HG03135 (cell line): ENCODE measurements around the gene DNAJB4.
"Not testable (repeated sequence)": the region's sequence is repeated elsewhere in the genome, so short reads cannot be mapped to it uniquely, and the experiment has no call there.

ENCODE experiments used
- ATAC-seq: cut with Tn5 transposase; IDR thresholded peaks from one replicate; pipeline ENCODE4 v1.9.1; 2021; ENCODE audit warnings: mild to moderate bottlenecking, moderate library complexity; ENCODE audit not compliant: unreplicated experiment

Gene DNAJB4

DNA sequence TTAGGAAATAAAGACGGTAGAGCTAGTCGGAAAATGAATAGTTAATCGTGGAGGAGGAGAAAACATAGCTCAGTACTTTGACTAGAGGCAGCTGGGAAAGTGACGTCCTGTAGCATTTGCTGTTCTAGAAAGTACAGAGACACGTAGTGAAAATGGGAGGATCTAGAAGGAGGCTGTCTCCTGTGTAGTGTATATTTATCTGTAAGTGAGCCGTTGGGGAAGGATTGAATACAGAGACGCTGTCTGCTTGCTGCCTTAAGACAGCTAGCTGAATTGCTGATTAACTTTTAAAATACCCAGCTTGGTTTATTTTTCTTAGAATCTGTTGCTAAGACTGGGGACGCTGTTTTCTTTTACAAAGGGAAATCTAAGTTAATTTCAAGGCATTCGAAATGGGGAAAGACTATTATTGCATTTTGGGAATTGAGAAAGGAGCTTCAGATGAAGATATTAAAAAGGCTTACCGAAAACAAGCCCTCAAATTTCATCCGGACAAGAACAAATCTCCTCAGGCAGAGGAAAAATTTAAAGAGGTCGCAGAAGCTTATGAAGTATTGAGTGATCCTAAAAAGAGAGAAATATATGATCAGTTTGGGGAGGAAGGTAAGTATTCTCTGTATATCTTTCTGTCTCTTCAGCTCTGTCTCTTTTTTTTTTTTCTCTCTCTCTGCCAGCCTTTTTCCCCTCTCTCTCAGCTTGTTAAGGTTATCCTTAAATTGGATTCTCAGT, at the start of gene DNAJB4:
TSS of gene DNAJB4 (plus strand) at position 221 of the 729 bp plus-strand sequence. CDS start at position 393, 172 bp downstream.
- peak; percentile 98 for ATAC-seq

DNA sequence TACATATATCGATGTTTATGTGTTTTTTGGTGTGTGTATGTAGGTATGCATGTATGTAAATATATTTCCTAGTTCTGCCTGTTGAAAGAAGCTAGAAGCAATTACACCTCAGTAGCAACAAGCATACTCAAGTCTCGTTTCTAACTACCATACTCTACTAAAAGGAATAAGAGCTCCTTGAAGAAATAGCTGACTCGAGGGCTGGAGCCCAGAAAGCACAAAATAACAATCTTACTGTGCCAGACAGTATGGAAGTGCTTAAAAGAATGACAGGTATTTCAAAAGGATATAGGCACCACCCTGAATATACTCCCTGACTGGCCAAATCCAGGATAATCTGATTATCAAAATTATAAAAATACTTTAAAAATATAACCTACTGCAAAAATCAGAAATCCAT, 49.0 kb upstream of the DNAJB4 start:
- ATAC-seq = no peak

- no peak for ATAC-seq
These were observed 48.3 kb upstream of the DNAJB4 start for GRCh38 chr1:77956464-77956863.

DNA sequence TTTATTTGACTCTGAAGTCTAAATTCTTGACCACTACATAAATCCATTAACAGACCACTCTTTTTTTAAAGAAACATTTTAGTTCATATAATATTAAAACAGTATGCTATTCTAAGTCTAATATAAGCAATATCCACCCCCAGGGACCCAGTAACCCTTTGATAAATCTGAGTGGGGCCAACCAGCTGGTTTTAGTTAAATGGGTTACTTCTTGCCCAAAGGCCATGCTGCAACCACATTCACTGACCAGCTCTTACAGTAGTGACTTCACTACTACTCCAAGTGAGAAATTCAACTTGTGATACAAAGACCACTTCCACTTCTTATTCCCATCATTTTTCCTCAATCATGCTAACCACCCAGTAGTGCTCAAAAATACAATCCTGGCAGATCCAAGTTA, 46.3 kb upstream of the DNAJB4 start:
- no peak for ATAC-seq

DNA sequence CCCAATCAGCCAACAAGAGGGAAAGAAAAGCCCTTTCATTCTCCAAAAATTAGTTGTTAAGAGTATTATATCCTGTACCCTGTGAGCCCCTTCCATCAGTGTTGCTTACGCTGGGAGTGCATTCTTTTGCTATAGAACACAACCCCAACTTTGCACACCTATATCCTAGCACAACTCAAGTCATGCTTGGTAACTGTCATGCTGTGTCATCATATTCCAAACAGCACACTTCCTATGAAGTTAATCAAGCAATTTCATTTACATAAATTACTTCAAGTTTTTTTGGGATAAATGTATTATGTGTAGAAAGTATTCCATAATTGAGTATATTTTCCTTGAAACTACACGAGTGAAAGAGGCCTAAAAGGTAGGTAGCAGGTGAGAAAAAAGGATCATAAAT, 45.9 kb upstream of the DNAJB4 start:
- ATAC-seq = no peak

- no peak for ATAC-seq
These were observed 43.3 kb upstream of the DNAJB4 start for GRCh38 chr1:77961392-77961791.

DNA sequence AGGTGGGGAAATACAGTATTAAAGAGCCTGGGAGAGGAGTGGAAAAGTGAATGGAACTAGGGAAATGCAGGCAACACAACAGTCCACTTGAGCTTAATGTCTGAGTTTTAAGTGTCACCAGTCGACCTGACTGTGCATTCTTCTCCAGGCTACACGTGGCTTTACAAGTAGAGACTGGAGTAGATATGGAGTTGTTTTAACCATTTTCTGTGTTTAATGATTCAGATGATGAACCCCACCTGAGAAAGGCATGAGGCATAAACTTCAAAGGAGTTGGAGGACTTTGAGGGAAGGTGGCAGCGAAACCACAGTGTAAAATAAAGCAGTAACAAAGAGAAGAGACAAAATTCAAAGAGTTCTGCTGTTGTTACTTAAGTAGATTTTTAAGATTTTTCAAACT, 38.4 kb upstream of the DNAJB4 start:
- ATAC-seq = no peak

GRCh38 chr1:77970192-77970591, 34.5 kb upstream of the DNAJB4 start:
- no peak for ATAC-seq

DNA sequence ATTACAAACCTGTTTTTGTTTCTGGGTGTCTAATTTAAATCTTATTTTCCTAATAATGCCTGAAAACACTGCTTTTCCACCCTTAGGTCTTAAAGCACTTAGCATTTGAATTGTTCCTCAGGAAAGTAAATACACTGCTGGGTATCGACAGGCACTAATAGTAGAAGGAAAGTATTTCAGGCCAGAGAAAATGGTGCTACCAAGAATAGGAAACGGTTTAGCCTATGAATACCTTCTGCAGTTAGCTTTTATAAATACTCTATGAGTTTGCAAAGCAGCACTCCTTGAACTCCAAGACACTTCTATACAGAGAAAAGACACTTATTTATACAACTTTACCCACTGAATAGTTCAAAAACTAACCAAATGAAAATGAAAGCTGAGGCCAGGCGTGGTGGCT, 32.7 kb upstream of the DNAJB4 start:
- ATAC-seq = no peak

GRCh38 chr1:77975386-77975785, 29.4 kb upstream of the DNAJB4 start:
- no peak for ATAC-seq

DNA sequence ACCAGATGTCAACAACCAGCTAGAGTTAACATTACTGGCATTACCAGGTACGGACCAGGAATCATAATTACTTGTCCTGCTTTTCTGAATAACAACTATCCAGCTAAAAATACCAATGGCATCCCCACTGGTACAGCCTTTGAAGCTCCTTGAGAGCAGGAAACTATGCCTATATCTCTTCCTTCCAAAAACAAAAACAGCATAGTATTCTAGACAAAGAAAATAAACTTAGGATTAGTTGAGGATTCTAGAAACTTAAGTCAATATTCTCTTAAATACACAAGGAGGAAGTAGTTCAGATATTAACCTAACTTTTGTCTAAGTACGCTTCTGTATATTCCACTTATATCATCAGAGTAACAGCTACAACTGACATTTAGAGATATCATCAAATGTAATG, 28.8 kb upstream of the DNAJB4 start:
- ATAC-seq = no peak

DNA sequence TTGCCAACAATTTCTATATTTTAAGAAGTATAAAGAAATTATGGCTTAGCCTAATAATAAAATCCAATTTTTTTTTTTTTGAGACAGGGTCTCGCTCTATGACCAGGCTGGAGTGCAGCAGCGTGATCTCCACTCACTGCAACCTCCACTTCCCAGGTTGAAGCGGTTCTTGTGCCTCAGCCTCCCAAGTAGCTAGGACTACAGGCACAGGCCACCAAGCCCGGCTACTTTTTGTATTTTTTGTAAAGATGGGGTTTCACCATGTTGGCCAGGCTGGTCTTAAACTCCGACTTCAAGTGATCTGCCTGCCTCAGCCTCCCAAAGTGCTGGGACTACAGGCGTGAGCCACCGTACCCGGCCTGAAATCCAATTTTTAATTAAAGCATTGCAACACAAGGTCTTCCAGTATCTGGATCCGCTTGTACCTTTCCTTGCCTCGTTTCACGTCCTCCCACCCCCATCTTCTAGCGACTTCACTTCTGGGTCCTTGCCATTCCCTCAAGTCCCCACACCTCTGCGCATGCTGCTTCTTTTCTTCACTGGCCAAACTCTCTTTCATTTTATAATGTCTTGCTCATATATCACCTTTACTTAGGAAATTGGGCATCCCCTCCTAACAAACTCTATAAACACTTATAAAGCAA, 28.2 kb upstream of the DNAJB4 start:
- no peak for ATAC-seq

DNA sequence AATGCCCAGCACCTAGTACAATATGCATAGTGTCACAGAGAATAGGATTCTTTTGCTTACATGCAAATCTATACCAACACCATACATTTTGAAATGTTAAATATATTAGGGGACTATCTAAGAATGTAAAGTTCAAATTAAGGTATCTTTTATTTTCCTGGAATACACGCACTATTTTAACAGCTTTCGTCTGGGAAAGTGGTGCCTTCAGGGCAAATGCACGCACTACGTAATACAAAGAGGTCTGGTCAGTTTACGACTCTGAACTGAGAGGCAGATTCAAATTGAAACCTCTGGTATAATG, 26.8 kb upstream of the DNAJB4 start:
- ATAC-seq = no peak

DNA sequence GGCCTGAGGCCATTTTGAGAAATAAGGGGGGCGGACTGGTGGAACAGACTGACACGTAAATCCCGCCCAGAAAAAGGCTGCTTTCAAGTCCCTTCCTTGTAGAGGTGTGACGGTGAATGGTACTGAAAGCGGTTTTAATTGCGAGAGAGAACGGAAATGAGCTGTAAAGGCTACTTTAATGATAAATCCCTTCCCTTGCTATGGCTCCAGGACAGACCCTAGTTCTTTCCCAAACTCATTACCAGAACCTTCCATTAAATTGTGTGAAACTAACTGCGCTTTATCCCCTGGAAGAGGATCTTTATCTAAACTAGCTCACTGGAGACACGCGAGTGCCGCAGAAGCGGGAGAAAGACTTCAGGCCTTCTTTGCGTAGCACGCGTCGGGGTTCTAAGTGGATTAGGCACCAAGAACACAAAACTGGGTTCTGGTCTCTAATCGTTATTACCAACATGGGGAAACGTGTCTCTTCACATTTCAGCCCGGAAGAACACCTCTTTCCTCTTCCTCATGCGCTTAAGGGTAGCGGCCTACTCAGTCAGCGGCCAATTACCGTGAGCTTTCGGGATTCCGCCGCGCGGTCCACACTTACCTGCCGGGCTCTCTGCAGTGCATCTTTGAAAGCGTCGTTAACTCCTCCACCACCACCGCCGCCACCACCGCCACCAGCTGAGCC, 26.3 kb upstream of the DNAJB4 start:
- peak; percentile 74 for ATAC-seq

DNA sequence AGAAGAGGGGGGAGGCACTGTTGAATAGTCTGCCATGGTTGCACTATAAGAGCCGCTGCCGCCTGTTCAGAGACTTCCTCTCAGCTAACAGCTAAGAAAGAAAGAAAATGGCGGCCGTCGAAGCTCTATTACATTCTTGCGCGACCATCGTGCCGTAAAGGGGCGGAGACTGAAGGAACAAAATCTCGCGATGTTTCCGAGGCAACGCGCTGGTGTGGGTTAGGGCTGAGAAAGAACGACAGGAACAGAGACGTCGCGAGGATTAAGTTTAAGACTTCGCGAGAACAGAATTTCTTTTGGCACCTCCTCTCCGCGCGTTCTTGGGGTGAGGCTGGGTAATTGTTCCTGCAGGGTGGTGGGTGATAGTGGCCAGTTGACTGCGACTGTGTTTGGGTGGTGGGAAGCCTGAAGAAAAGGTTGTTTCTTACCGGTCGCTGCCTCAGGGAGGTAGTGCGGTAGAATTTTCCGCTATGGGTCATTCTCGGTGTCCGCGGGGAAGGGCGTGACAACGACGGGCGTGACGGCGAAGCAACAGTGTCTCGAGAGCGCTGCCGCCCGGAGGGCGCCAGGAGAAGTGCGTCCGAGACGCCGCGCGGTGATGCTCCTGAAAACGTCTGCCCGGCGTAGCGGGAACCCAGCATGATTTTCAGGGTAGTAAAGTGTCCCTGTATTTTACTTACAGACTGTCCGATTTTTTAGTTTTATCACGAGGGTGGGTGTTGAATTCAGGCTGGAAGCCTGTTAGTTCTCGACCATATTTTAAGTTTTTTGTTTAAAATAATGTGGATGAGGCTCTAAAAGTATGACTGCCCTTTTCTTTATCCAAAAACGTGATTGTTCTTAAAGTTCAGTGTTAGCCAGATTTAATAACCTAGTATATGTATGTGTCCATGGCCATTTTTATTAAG, 25.5 kb upstream of the DNAJB4 start, which contains the start of gene FUBP1:
TSS of gene FUBP1 (minus strand) at position 104 of the 908 bp plus-strand sequence. CDS start at position 36, 68 bp downstream.
- peak; percentile 78 for ATAC-seq

GRCh38 chr1:77983352-77983996, 21.3 kb upstream of the DNAJB4 start:
- not testable (repeated sequence) for ATAC-seq

GRCh38 chr1:77983997-77984355, 20.8 kb upstream of the DNAJB4 start:
- ATAC-seq = no peak

- ATAC-seq = no peak
These were observed 20.1 kb upstream of the DNAJB4 start for GRCh38 chr1:77984629-77985028.

GRCh38 chr1:77986810-77987209, 17.9 kb upstream of the DNAJB4 start:
- ATAC-seq = no peak

GRCh38 chr1:77987919-77988318, 16.8 kb upstream of the DNAJB4 start:
- no peak for ATAC-seq

- ATAC-seq = no peak
These were observed 15.0 kb upstream of the DNAJB4 start for GRCh38 chr1:77989744-77990143.
